ENCODE data around the gene NAT9.
A peak's percentile ranks its signal among the peaks of the same experiment; 100 is the strongest.

NAT9 gene

GRCh38 chr17:74770498-74771318 lies 5.4 kb downstream of the NAT9 start:
- H3K9me3 ChIP-seq (ENCODE audit: control insufficient read depth, low read length) = no peaks in the 10 kb centered on the region
- H3K27ac ChIP-seq (ENCODE audit: insufficient read depth, low read depth, low read length, poor library complexity, severe bottlenecking) = no peak overlapping the region
- 72 to 73% methylated on average over 16 of the region's 16 CpGs for WGBS, 2 experiments
- no peaks in the 10 kb centered on the region for H3K27me3 ChIP-seq (ENCODE audit: control insufficient read depth, insufficient read depth, low read length, poor library complexity, severe bottlenecking)
- H3K4me1 ChIP-seq (ENCODE audit: control insufficient read depth, insufficient read depth, low read length) = no peaks in the 10 kb centered on the region
- peaks cover 27% of the 10 kb centered on the region for H3K36me3 ChIP-seq (ENCODE audit: control insufficient read depth, insufficient read depth, low read length)
- no peak overlapping the region for H3K4me3 ChIP-seq (ENCODE audit: insufficient read depth, low read depth, low read length)

DNA sequence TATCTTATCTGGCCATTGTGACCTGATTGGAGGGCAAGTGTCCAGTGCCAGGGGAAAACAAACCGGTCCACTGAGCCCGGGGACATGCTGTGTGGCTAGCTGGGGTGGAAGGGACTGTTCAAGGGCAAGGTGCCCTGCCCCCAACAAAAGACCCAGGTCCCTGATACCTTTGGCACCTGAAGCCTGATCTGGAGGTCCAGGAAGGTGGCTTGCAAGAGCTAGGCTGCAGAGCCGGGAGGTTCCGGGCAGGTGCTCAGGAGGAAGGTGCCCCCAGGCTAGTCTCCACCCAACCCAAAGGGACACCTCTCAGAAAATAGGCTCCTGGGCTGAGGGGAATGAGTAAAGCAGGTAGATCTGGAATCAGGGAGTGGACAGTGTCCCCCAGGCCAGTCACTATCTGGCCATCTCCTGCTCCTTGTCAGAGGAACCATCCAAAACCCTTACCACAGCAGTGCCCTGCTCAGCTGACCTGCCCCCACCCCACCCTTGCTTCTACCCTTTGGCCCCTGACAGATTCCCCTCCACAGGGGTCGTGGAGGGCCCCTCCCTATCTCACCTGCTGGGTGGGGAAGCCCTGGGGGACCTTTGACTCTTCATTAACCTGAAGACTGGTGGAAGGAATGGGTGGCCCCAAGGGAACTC lies 6.2 kb downstream of the NAT9 start:
- H3K4me3 ChIP-seq (ENCODE audit: insufficient read depth, low read depth, low read length) = no peak overlapping the region
- peaks cover 4% of the 10 kb centered on the region for H3K4me1 ChIP-seq (ENCODE audit: control insufficient read depth, insufficient read depth, low read length)
- peaks cover 27% of the 10 kb centered on the region for H3K36me3 ChIP-seq (ENCODE audit: control insufficient read depth, insufficient read depth, low read length)
- no peaks in the 10 kb centered on the region for H3K27me3 ChIP-seq (ENCODE audit: control insufficient read depth, insufficient read depth, low read length, poor library complexity, severe bottlenecking)
- no peak overlapping the region for H3K27ac ChIP-seq (ENCODE audit: insufficient read depth, low read depth, low read length, poor library complexity, severe bottlenecking)
- WGBS, 2 experiments = 93 to 94% methylated on average over 5 of the region's 5 CpGs
- no peaks in the 10 kb centered on the region for H3K9me3 ChIP-seq (ENCODE audit: control insufficient read depth, low read length)

DNA sequence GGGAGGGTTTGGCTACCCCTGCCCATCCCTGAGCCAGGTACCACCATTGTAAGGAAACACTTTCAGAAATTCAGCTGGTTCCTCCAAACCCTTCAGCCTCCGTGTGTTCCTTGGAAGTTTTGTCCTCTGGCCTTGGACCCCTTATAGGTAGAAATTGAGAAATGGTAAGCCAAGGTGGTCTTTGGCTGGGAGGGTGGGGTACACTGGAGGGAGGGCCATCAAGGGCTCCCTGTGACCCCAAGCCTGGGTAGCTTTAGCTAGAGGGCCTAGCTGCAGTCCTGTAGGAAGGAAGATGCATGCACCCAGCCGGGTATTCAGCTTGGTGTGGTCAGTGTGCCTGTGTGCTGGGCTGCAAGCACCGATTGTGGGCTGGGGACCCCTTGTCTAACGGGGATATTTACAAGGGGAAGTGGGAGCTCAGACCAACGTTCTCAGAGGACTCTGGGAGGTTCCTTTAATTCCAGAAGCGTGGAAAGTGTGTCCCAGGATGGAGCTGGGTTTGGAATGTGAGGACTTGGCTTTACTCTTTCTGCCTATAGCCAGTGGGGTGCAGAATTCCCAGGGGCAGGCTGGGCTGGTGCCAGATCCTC lies 6.8 kb downstream of the NAT9 start:
- no peak overlapping the region for H3K4me3 ChIP-seq (ENCODE audit: insufficient read depth, low read depth, low read length)
- H3K4me1 ChIP-seq (ENCODE audit: control insufficient read depth, insufficient read depth, low read length) = peaks cover 10% of the 10 kb centered on the region
- peaks cover 27% of the 10 kb centered on the region for H3K36me3 ChIP-seq (ENCODE audit: control insufficient read depth, insufficient read depth, low read length)
- no peaks in the 10 kb centered on the region for H3K27me3 ChIP-seq (ENCODE audit: control insufficient read depth, insufficient read depth, low read length, poor library complexity, severe bottlenecking)
- no peaks in the 10 kb centered on the region for H3K9me3 ChIP-seq (ENCODE audit: control insufficient read depth, low read length)
- whole genome bisulfite sequencing, 2 experiments = 92 to 93% methylated on average over 6 of the region's 6 CpGs
- no peak overlapping the region for H3K27ac ChIP-seq (ENCODE audit: insufficient read depth, low read depth, low read length, poor library complexity, severe bottlenecking)

DNA sequence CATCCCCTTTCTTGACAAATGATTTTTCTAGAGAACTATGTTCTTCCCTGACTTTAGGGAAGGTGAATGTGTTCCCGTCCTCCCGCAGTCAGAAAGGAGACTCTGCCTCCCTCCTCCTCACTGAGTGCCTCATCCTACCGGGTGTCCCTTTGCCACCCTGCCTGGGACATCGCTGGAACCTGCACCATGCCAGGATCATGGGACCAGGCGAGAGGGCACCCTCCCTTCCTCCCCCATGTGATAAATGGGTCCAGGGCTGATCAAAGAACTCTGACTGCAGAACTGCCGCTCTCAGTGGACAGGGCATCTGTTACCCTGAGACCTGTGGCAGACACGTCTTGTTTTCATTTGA lies 7.4 kb downstream of the NAT9 start:
- Histone ChIP-seq H3K36me3 (ENCODE audit: control insufficient read depth, insufficient read depth, low read length) (peaks cover 27% of the 10 kb centered on the region), H3K4me3 (ENCODE audit: insufficient read depth, low read depth, low read length) (no peak overlapping the region), H3K4me1 (ENCODE audit: control insufficient read depth, insufficient read depth, low read length) (peaks cover 15% of the 10 kb centered on the region), H3K27ac (ENCODE audit: insufficient read depth, low read depth, low read length, poor library complexity, severe bottlenecking) (no peak overlapping the region), H3K27me3 (ENCODE audit: control insufficient read depth, insufficient read depth, low read length, poor library complexity, severe bottlenecking) (no peaks in the 10 kb centered on the region), H3K9me3 (ENCODE audit: control insufficient read depth, low read length) (no peaks in the 10 kb centered on the region)
- WGBS, 2 experiments = 92 to 93% methylated on average over 7 of the region's 7 CpGs

DNA sequence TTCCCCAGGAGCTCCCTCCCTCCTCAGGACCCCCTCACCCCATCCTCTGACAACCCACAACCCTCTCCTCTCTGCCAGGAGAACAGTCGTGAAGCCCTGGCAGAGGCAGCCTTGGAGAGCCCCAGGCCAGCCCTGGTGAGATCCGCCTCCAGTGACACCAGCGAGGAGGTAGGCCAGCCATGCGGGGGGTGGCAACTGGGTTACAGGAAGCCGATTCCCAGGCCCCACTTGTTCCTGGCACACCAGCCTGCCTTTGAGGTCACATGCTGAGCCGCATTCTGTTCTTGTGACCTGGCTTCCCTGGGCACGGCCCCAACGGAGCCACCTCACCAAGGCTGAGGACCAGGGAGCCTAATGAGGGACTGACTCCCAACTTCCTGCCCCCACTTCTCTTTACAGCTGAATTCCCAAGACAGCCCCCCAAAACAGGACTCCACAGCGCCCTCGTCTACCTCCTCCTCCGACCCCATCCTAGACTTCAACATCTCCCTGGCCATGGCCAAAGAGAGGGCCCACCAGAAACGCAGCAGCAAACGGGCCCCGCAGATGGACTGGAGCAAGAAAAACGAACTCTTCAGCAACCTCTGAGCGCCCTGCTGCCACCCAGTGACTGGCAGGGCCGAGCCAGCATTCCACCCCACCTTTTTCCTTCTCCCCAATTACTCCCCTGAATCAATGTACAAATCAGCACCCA lies 7.9 kb downstream of the NAT9 start:
- Histone ChIP-seq H3K9me3 (ENCODE audit: control insufficient read depth, low read length) (no peaks in the 10 kb centered on the region), H3K36me3 (ENCODE audit: control insufficient read depth, insufficient read depth, low read length) (peaks cover 22% of the 10 kb centered on the region), H3K4me3 (ENCODE audit: insufficient read depth, low read depth, low read length) (no peak overlapping the region), H3K27me3 (ENCODE audit: control insufficient read depth, insufficient read depth, low read length, poor library complexity, severe bottlenecking) (no peaks in the 10 kb centered on the region), H3K27ac (ENCODE audit: insufficient read depth, low read depth, low read length, poor library complexity, severe bottlenecking) (no peak overlapping the region), H3K4me1 (ENCODE audit: control insufficient read depth, insufficient read depth, low read length) (peaks cover 20% of the 10 kb centered on the region)
- WGBS, 2 experiments = 89 to 90% methylated on average over 17 of the region's 17 CpGs

GRCh38 chr17:74767111-74767516 lies 9.0 kb downstream of the NAT9 start:
- Histone ChIP-seq H3K27ac (ENCODE audit: insufficient read depth, low read depth, low read length, poor library complexity, severe bottlenecking) (no peak overlapping the region), H3K27me3 (ENCODE audit: control insufficient read depth, insufficient read depth, low read length, poor library complexity, severe bottlenecking) (no peaks in the 10 kb centered on the region), H3K4me1 (ENCODE audit: control insufficient read depth, insufficient read depth, low read length) (peaks cover 27% of the 10 kb centered on the region), H3K9me3 (ENCODE audit: control insufficient read depth, low read length) (no peaks in the 10 kb centered on the region), H3K4me3 (ENCODE audit: insufficient read depth, low read depth, low read length) (no peak overlapping the region), H3K36me3 (ENCODE audit: control insufficient read depth, insufficient read depth, low read length) (peaks cover 12% of the 10 kb centered on the region)
- WGBS, 2 experiments = 93 to 98% methylated on average over 10 of the region's 10 CpGs

GRCh38 chr17:74766413-74766812 lies 9.7 kb downstream of the NAT9 start:
- 86 to 91% methylated on average over 2 of the region's 2 CpGs for whole genome bisulfite sequencing, 2 experiments
- Histone ChIP-seq H3K9me3 (ENCODE audit: control insufficient read depth, low read length) (no peaks in the 10 kb centered on the region), H3K27me3 (ENCODE audit: control insufficient read depth, insufficient read depth, low read length, poor library complexity, severe bottlenecking) (no peaks in the 10 kb centered on the region), H3K4me3 (ENCODE audit: insufficient read depth, low read depth, low read length) (no peak overlapping the region), H3K4me1 (ENCODE audit: control insufficient read depth, insufficient read depth, low read length) (peaks cover 34% of the 10 kb centered on the region), H3K27ac (ENCODE audit: insufficient read depth, low read depth, low read length, poor library complexity, severe bottlenecking) (no peak overlapping the region), H3K36me3 (ENCODE audit: control insufficient read depth, insufficient read depth, low read length) (peaks cover 5% of the 10 kb centered on the region)

DNA sequence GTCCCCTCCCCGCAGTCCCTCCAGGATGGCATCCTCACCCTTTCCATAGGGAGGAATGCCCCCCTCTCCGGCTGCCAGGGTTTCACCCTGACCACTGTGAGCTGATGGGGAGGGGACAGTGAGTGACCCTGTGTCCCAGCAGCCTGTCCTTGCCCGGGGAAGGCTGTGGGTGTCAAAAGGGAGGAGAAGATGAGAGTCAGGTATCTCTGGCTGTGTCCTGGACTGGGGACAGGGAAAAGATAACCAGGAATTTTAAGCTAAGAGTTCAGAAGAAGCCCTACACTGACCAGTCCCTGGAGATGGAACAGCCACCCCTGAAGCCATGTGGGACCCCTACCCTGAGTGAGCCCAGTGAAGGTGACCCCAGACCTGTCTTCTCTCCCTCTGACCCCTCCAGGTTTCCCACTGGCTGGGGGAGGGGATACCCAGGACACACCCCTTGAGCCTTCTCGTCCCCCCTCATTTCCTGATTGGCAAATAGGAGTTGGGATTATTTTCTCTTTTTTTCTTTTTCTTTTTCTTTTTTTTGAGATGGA lies 11.3 kb downstream of the NAT9 start:
- WGBS, 2 experiments = 77 to 83% methylated on average over 3 to 4 of the region's 4 CpGs
- no peaks in the 10 kb centered on the region for H3K9me3 ChIP-seq (ENCODE audit: control insufficient read depth, low read length)
- H3K27ac ChIP-seq (ENCODE audit: insufficient read depth, low read depth, low read length, poor library complexity, severe bottlenecking) = no peak overlapping the region
- H3K27me3 ChIP-seq (ENCODE audit: control insufficient read depth, insufficient read depth, low read length, poor library complexity, severe bottlenecking) = no peaks in the 10 kb centered on the region
- H3K36me3 ChIP-seq (ENCODE audit: control insufficient read depth, insufficient read depth, low read length) = no peaks in the 10 kb centered on the region
- no peak overlapping the region for H3K4me3 ChIP-seq (ENCODE audit: insufficient read depth, low read depth, low read length)
- peaks cover 49% of the 10 kb centered on the region for H3K4me1 ChIP-seq (ENCODE audit: control insufficient read depth, insufficient read depth, low read length)

- H3K36me3 ChIP-seq (ENCODE audit: control insufficient read depth, insufficient read depth, low read length) = no peaks in the 10 kb centered on the region
- WGBS, 2 experiments = 39 to 41% methylated on average over 16 of the region's 16 CpGs
- H3K27me3 ChIP-seq (ENCODE audit: control insufficient read depth, insufficient read depth, low read length, poor library complexity, severe bottlenecking) = no peaks in the 10 kb centered on the region
- H3K9me3 ChIP-seq (ENCODE audit: control insufficient read depth, low read length) = no peaks in the 10 kb centered on the region
- peak overlapping the region; percentile 56 for H3K27ac ChIP-seq (ENCODE audit: insufficient read depth, low read depth, low read length, poor library complexity, severe bottlenecking)
- H3K4me1 ChIP-seq (ENCODE audit: control insufficient read depth, insufficient read depth, low read length) = peaks cover 59% of the 10 kb centered on the region
- peak overlapping the region; percentile 1 for H3K4me3 ChIP-seq (ENCODE audit: insufficient read depth, low read depth, low read length)
Observed at GRCh38 chr17:74763565-74764387, 12.4 kb downstream of the NAT9 start.
